ENCODE results near the gene IFNL2. TPM values are rescaled to one million over a fixed set of nuclear protein-coding genes. Genes with fewer than 3 reads are reported as not detected.
"Not testable (repeated sequence)": the region's sequence is repeated elsewhere in the genome, so short reads cannot be mapped to it uniquely, and the experiment has no call there.

The IFNL2 gene
- total RNA-seq, 1 donor from 2014 or later = not detected

GRCh38 chr19:39270036-39270871 lies 2.1 kb downstream of the IFNL2 start:
- H3K9me3 Mint-ChIP-seq = no peaks in the 10 kb centered on the region
- no peak overlapping the region for H3K4me3 Mint-ChIP-seq
- H3K27me3 Mint-ChIP-seq = peaks cover 36% of the 10 kb centered on the region
- H3K27ac Mint-ChIP-seq = no peak overlapping the region
- no peak for DNase-seq (ENCODE audit: extremely low spot score, unreplicated experiment)
- H3K36me3 Mint-ChIP-seq = no peaks in the 10 kb centered on the region
- no peak for TF ChIP-seq CTCF (conservative IDR thresholded peaks at IDR 0.05)
- no peaks in the 10 kb centered on the region for H3K4me1 Mint-ChIP-seq (ENCODE audit: unreplicated experiment)

- not testable (repeated sequence) for DNase-seq (ENCODE audit: extremely low spot score, unreplicated experiment); H3K4me1 Mint-ChIP-seq (ENCODE audit: unreplicated experiment); H3K4me3 Mint-ChIP-seq; H3K27ac Mint-ChIP-seq; H3K36me3 Mint-ChIP-seq; H3K9me3 Mint-ChIP-seq
- peaks cover 34% of the 10 kb centered on the region for H3K27me3 Mint-ChIP-seq
Measured at GRCh38 chr19:39273859-39274258, 5.7 kb downstream of the IFNL2 start.

GRCh38 chr19:39275578-39275977 lies 7.4 kb downstream of the IFNL2 start:
- Mint-ChIP-seq H3K27me3 (peaks cover 29% of the 10 kb centered on the region), H3K36me3 (no peaks in the 10 kb centered on the region), H3K4me1 (ENCODE audit: unreplicated experiment) (no peaks in the 10 kb centered on the region), H3K9me3 (no peaks in the 10 kb centered on the region), H3K27ac (no peak overlapping the region), H3K4me3 (no peak overlapping the region)
- no peak for DNase-seq (ENCODE audit: extremely low spot score, unreplicated experiment)
- no peak for TF ChIP-seq CTCF (conservative IDR thresholded peaks at IDR 0.05)

GRCh38 chr19:39276740-39277139 lies 8.5 kb downstream of the IFNL2 start:
- peaks cover 24% of the 10 kb centered on the region for H3K27me3 Mint-ChIP-seq
- H3K4me1 Mint-ChIP-seq (ENCODE audit: unreplicated experiment) = no peaks in the 10 kb centered on the region
- no peaks in the 10 kb centered on the region for H3K36me3 Mint-ChIP-seq
- TF ChIP-seq CTCF (conservative IDR thresholded peaks at IDR 0.05) = no peak
- no peak overlapping the region for H3K4me3 Mint-ChIP-seq
- H3K27ac Mint-ChIP-seq = no peak overlapping the region
- no peak for DNase-seq (ENCODE audit: extremely low spot score, unreplicated experiment)
- no peaks in the 10 kb centered on the region for H3K9me3 Mint-ChIP-seq

GRCh38 chr19:39277598-39277997 lies 9.4 kb downstream of the IFNL2 start:
- no peaks in the 10 kb centered on the region for H3K4me1 Mint-ChIP-seq (ENCODE audit: unreplicated experiment)
- no peak overlapping the region for H3K4me3 Mint-ChIP-seq
- peaks cover 27% of the 10 kb centered on the region for H3K27me3 Mint-ChIP-seq
- DNase-seq (ENCODE audit: extremely low spot score, unreplicated experiment) = no peak
- H3K27ac Mint-ChIP-seq = peak overlapping the region; percentile 72
- TF ChIP-seq CTCF (conservative IDR thresholded peaks at IDR 0.05) = no peak
- H3K36me3 Mint-ChIP-seq = no peaks in the 10 kb centered on the region
- no peaks in the 10 kb centered on the region for H3K9me3 Mint-ChIP-seq

GRCh38 chr19:39282021-39282420 lies 13.8 kb downstream of the IFNL2 start:
- no peak overlapping the region for H3K27ac Mint-ChIP-seq
- H3K27me3 Mint-ChIP-seq = peaks cover 33% of the 10 kb centered on the region
- no peak for TF ChIP-seq CTCF (conservative IDR thresholded peaks at IDR 0.05)
- no peaks in the 10 kb centered on the region for H3K4me1 Mint-ChIP-seq (ENCODE audit: unreplicated experiment)
- H3K4me3 Mint-ChIP-seq = no peak overlapping the region
- no peaks in the 10 kb centered on the region for H3K9me3 Mint-ChIP-seq
- no peak for DNase-seq (ENCODE audit: extremely low spot score, unreplicated experiment)
- H3K36me3 Mint-ChIP-seq = no peaks in the 10 kb centered on the region

All from type B pancreatic cell (in vitro differentiated cells).